ENCODE data around the gene CRISPLD2. TPM values are rescaled to one million over a fixed set of nuclear protein-coding genes. Genes with fewer than 3 reads are reported as not detected.

The CRISPLD2 gene
- total and polyA plus RNA-seq, 2 donors (not counting 1 experiment from before 2014, with no cell fraction given): 37.0 to 96.2 TPM

DNA sequence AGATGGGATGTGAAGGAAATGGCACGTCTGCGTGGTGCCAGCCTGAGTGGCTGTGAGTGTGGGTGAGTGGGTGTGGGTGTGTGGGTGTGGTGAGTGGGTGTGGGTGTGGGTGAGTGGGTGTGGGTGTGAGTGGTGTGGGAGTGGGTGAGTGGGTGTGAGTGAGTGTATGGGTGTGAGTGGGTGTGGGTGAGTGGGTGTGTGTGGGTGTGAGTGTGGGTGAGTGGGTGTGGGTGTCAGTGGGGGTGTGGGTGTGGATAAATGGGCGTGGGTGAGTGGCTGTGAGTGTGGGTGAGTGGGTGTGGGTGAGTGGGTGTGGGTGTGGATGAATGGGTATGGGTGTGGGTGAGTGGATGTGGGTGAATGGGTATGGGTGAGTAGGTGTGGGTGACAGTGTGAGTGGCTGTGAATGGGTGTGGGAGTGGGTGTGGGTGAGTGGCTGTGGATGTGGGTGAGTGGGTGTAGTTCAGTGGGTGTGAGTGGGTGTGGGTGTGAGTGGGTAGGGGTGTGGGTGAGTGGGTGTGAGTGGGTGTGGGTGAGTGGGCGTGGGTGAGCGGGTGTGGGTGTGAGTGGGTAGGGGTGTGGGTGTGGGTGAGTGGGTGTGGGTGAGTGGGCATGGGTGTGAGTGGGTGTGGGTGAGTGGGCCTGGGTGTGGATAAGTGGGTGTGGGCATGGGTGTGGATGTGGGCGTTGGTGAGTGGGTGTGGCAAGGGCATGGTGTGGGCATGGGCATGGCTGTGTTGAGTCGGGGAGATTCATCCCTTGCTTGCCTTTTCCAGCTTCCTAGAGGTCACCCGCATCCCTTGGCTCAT, 110.7 kb downstream of the CRISPLD2 start:
- no peak overlapping the region for H3K4me2 ChIP-seq (ENCODE audit: extremely low read depth, insufficient read depth, low read length)

DNA sequence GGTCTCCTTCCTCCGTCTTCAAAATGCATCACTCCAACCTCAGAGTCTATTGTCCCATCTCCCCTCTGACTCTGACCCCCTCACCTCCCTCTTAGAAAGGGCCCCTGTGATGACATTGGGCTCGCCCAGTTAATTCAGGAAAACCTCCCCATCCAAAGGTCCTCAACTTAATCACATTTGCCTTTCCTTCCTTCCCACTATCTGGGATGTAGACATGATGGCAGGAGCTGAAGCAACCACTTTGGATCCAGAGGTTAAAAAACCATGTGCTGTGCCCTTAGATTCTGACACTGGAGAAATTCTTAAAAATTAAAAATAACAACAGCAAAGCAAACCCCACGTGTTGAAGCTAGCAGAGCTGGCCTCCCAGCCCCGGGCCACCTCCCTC, 111.3 kb downstream of the CRISPLD2 start:
- no peak overlapping the region for H3K9ac ChIP-seq (ENCODE audit: insufficient read depth, low read length)
- peaks cover 25% of the 10 kb centered on the region for H3K4me1 ChIP-seq (ENCODE audit: control insufficient read depth, extremely low read depth, insufficient read depth, low read length)
- H3K4me2 ChIP-seq (ENCODE audit: extremely low read depth, insufficient read depth, low read length): no peak overlapping the region
- no peaks in the 10 kb centered on the region for H4K20me1 ChIP-seq (ENCODE audit: control insufficient read depth, extremely low read depth, insufficient read depth, low read length)
- TF ChIP-seq, protein P1, sequence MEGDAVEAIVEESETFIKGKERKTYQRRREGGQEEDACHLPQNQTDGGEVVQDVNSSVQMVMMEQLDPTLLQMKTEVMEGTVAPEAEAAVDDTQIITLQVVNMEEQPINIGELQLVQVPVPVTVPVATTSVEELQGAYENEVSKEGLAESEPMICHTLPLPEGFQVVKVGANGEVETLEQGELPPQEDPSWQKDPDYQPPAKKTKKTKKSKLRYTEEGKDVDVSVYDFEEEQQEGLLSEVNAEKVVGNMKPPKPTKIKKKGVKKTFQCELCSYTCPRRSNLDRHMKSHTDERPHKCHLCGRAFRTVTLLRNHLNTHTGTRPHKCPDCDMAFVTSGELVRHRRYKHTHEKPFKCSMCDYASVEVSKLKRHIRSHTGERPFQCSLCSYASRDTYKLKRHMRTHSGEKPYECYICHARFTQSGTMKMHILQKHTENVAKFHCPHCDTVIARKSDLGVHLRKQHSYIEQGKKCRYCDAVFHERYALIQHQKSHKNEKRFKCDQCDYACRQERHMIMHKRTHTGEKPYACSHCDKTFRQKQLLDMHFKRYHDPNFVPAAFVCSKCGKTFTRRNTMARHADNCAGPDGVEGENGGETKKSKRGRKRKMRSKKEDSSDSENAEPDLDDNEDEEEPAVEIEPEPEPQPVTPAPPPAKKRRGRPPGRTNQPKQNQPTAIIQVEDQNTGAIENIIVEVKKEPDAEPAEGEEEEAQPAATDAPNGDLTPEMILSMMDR (conservative IDR thresholded peaks at IDR 0.05 in 1 of 2, IDR thresholded peaks at IDR 0.05 in 1 of 2; ENCODE audit: low read depth in 1 of 2, low read length in 2 of 2): no peak
- no peak for TF ChIP-seq EZH2 (IDR thresholded peaks at IDR 0.05; ENCODE audit: low read length, missing control alignments)
- no peaks in the 10 kb centered on the region for H3K9me3 ChIP-seq (ENCODE audit: control insufficient read depth, insufficient read depth, low read depth, low read length)
- no peaks in the 10 kb centered on the region for H3K36me3 ChIP-seq (ENCODE audit: control insufficient read depth, insufficient read depth, low read length)
- no peak overlapping the region for H2AFZ ChIP-seq (ENCODE audit: low read length)
- DNase-seq (ENCODE audit: low read depth in 2 of 2): no peak
- H3K79me2 ChIP-seq (ENCODE audit: control insufficient read depth, insufficient read depth, low read length): no peaks in the 10 kb centered on the region
- H3K27ac ChIP-seq (ENCODE audit: insufficient read depth, low read length): no peak overlapping the region
- H3K27me3 ChIP-seq (ENCODE audit: control insufficient read depth, insufficient read depth, low read length): no peaks in the 10 kb centered on the region
- no peak overlapping the region for H3K4me3 ChIP-seq (replicated peaks in 1 of 4; ENCODE audit: control extremely low read depth in 1 of 4, insufficient read depth in 1 of 4, low read depth in 3 of 4, low read length in 4 of 4)

More for the DNA sequence above, 110.7 kb downstream of the CRISPLD2 start:
- no peak for TF ChIP-seq EZH2 (IDR thresholded peaks at IDR 0.05; ENCODE audit: low read length, missing control alignments)
- TF ChIP-seq, protein P1 (conservative IDR thresholded peaks at IDR 0.05 in 1 of 2, IDR thresholded peaks at IDR 0.05 in 1 of 2; ENCODE audit: low read depth in 1 of 2, low read length in 2 of 2): no peak
- Histone ChIP-seq H4K20me1 (ENCODE audit: control insufficient read depth, extremely low read depth, insufficient read depth, low read length) (no peaks in the 10 kb centered on the region), H3K27ac (ENCODE audit: insufficient read depth, low read length) (no peak overlapping the region), H3K4me1 (ENCODE audit: control insufficient read depth, extremely low read depth, insufficient read depth, low read length) (peaks cover 25% of the 10 kb centered on the region), H3K4me3 (replicated peaks in 1 of 4; ENCODE audit: control extremely low read depth in 1 of 4, insufficient read depth in 1 of 4, low read depth in 3 of 4, low read length in 4 of 4) (no peak overlapping the region), H3K79me2 (ENCODE audit: control insufficient read depth, insufficient read depth, low read length) (no peaks in the 10 kb centered on the region), H3K27me3 (ENCODE audit: control insufficient read depth, insufficient read depth, low read length) (no peaks in the 10 kb centered on the region), H2AFZ (ENCODE audit: low read length) (no peak overlapping the region), H3K9ac (ENCODE audit: insufficient read depth, low read length) (no peak overlapping the region), H3K36me3 (ENCODE audit: control insufficient read depth, insufficient read depth, low read length) (no peaks in the 10 kb centered on the region), H3K9me3 (ENCODE audit: control insufficient read depth, insufficient read depth, low read depth, low read length) (no peaks in the 10 kb centered on the region)
- no peak for DNase-seq (ENCODE audit: low read depth in 2 of 2)

DNA sequence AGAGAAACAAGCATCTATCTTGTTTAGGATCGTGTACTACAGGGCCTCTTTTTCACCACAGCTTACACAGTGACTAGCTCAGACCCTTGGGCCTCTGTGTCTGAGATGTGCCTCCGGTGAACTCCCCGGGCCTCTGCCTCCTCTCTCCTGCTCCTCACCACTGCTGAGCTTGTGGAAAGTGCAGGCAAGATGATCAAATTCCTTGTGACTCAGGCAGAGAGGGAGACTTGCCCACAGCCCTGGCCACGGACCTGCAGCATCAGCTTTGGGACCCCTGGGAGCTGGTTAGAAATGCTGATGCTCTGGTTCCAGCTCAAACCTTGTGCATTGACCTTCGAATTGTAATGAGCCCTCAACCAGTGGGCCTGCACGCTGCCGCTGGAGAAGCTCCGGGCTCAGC, 111.7 kb downstream of the CRISPLD2 start:
- Histone ChIP-seq H2AFZ (ENCODE audit: low read length) (no peak overlapping the region), H3K79me2 (ENCODE audit: control insufficient read depth, insufficient read depth, low read length) (no peaks in the 10 kb centered on the region), H3K4me2 (ENCODE audit: extremely low read depth, insufficient read depth, low read length) (no peak overlapping the region), H3K4me1 (ENCODE audit: control insufficient read depth, extremely low read depth, insufficient read depth, low read length) (peaks cover 25% of the 10 kb centered on the region), H3K9me3 (ENCODE audit: control insufficient read depth, insufficient read depth, low read depth, low read length) (no peaks in the 10 kb centered on the region), H3K27me3 (ENCODE audit: control insufficient read depth, insufficient read depth, low read length) (no peaks in the 10 kb centered on the region), H3K9ac (ENCODE audit: insufficient read depth, low read length) (no peak overlapping the region), H4K20me1 (ENCODE audit: control insufficient read depth, extremely low read depth, insufficient read depth, low read length) (no peaks in the 10 kb centered on the region), H3K4me3 (replicated peaks in 1 of 4; ENCODE audit: control extremely low read depth in 1 of 4, insufficient read depth in 1 of 4, low read depth in 3 of 4, low read length in 4 of 4) (no peak overlapping the region), H3K27ac (ENCODE audit: insufficient read depth, low read length) (no peak overlapping the region), H3K36me3 (ENCODE audit: control insufficient read depth, insufficient read depth, low read length) (no peaks in the 10 kb centered on the region)
- DNase-seq (ENCODE audit: low read depth in 2 of 2): no peak
- TF ChIP-seq, protein P1 (conservative IDR thresholded peaks at IDR 0.05 in 1 of 2, IDR thresholded peaks at IDR 0.05 in 1 of 2; ENCODE audit: low read depth in 1 of 2, low read length in 2 of 2): no peak
- TF ChIP-seq EZH2 (IDR thresholded peaks at IDR 0.05; ENCODE audit: low read length, missing control alignments): no peak
